Hippocampal formation (tissue), 2 donors: ENCODE data around the gene PTRH1.
"Not testable (repeated sequence)": the region's sequence is repeated elsewhere in the genome, so short reads cannot be mapped to it uniquely, and the experiment has no call there.

Source experiments
- DNase-seq, 2 donors: peaks; one replicate each; lab custom pipeline; 2025; lab: John Stamatoyannopoulos, UW

PTRH1 gene

GRCh38 chr9:127715470-127716337 is at the start of gene PTRH1, which contains the start of gene TTC16:
TSS of gene PTRH1 (minus strand) at chr9:127715663. CDS start at chr9:127715639, 24 bp downstream.
TSS of gene TTC16 (plus strand) at chr9:127716079. CDS start at chr9:127716146, 67 bp downstream.
- peak; percentile 94 to 97 for DNase-seq

GRCh38 chr9:127763918-127764384 is 48.5 kb upstream of the PTRH1 start:
- no peak for DNase-seq

GRCh38 chr9:127762111-127762676 is 46.7 kb upstream of the PTRH1 start:
- no peak for DNase-seq

- no peak for DNase-seq
These were observed 46.1 kb upstream of the PTRH1 start for GRCh38 chr9:127761491-127761956.

- no peak for DNase-seq
These were observed 45.6 kb upstream of the PTRH1 start for GRCh38 chr9:127761061-127761460.

GRCh38 chr9:127758843-127759242 is 43.4 kb upstream of the PTRH1 start:
- DNase-seq = no peak

- DNase-seq = not testable (repeated sequence)
These were observed 41.3 kb upstream of the PTRH1 start for GRCh38 chr9:127756776-127757175.

GRCh38 chr9:127756233-127756632 is 40.8 kb upstream of the PTRH1 start:
- DNase-seq = no peak

- no peak for DNase-seq
These were observed 39.9 kb upstream of the PTRH1 start for GRCh38 chr9:127755061-127756060.

- DNase-seq = peak in 1 of 2 donors; percentile 19
These were observed 38.9 kb upstream of the PTRH1 start for GRCh38 chr9:127754099-127755060.

GRCh38 chr9:127753622-127754021 is 38.2 kb upstream of the PTRH1 start:
- no peak for DNase-seq

GRCh38 chr9:127753148-127753547 is 37.7 kb upstream of the PTRH1 start:
- DNase-seq = no peak

GRCh38 chr9:127751269-127752054 is 36.0 kb upstream of the PTRH1 start:
- DNase-seq = no peak

GRCh38 chr9:127749090-127749787 is 33.8 kb upstream of the PTRH1 start:
- no peak for DNase-seq

GRCh38 chr9:127746959-127747569 is 31.6 kb upstream of the PTRH1 start:
- no peak for DNase-seq

GRCh38 chr9:127744398-127745110 is 29.1 kb upstream of the PTRH1 start:
- DNase-seq = no peak

GRCh38 chr9:127742435-127743088 is 27.1 kb upstream of the PTRH1 start:
- DNase-seq = no peak
